Measurements from ENCODE around the gene CFAP299. TPM values are rescaled to one million over a fixed set of nuclear protein-coding genes. Genes with fewer than 3 reads are reported as not detected.

The CFAP299 gene
- total and polyA plus RNA-seq, 2 donors (not counting 3 experiments of a cell fraction or from before 2014, with no cell fraction given) = not detected

GRCh38 chr4:80417019-80417418 is 81.5 kb downstream of the CFAP299 start:
- BruUV-seq (replicated peaks) = no TSS peak
- DNase-seq (ENCODE audit: low read depth, low spot score) (no peak), FAIRE-seq (no peak)
- ChIA-PET CTCF (no interaction called here), POLR2A (no interaction called here)
- H3K36me3 ChIP-seq (ENCODE audit: control insufficient read depth in 2 of 2, extremely low read depth in 1 of 2, insufficient read depth in 2 of 2, low read length in 2 of 2) = no peaks in the 10 kb centered on the region
- H3K4me1 ChIP-seq (ENCODE audit: control insufficient read depth, extremely low read depth, insufficient read depth, low read length) = no peaks in the 10 kb centered on the region
- H3K9ac ChIP-seq (replicated peaks; ENCODE audit: extremely low read depth, insufficient read depth, low read length) = no peak overlapping the region
- H3K27ac ChIP-seq (ENCODE audit: insufficient read depth, low read depth, low read length) = no peak overlapping the region
- no peak overlapping the region for H3K4me2 ChIP-seq (ENCODE audit: insufficient read depth, low read length)
- no peaks in the 10 kb centered on the region for H4K20me1 ChIP-seq (replicated peaks; ENCODE audit: control insufficient read depth, extremely low read depth, insufficient read depth, low read length)
- no peak overlapping the region for H2AFZ ChIP-seq (ENCODE audit: low read depth, low read length)
- no peaks in the 10 kb centered on the region for H3K9me1 ChIP-seq (replicated peaks; ENCODE audit: control insufficient read depth, extremely low read depth, insufficient read depth, low read length)
- no peaks in the 10 kb centered on the region for H3K27me3 ChIP-seq (ENCODE audit: control insufficient read depth in 2 of 2, insufficient read depth in 2 of 2, low read length in 2 of 2)
- no peaks in the 10 kb centered on the region for H3K79me2 ChIP-seq (ENCODE audit: control insufficient read depth, insufficient read depth, low read length)
- no peaks in the 10 kb centered on the region for H3K9me3 ChIP-seq (replicated peaks; ENCODE audit: control insufficient read depth, insufficient read depth, low read length)
- H3K4me3 ChIP-seq (replicated peaks in 1 of 3; ENCODE audit: insufficient read depth in 1 of 3, low read depth in 1 of 3, low read length in 3 of 3) = no peak overlapping the region
- intact Hi-C loops (cut with micrococcal nuclease) = no loop called here
- no peak for TF ChIP-seq FOS (IDR thresholded peaks at IDR 0.05; ENCODE audit: borderline replicate concordance, insufficient read depth, low read length)
- TF ChIP-seq POLR2AphosphoS5 (IDR thresholded peaks at IDR 0.05; ENCODE audit: insufficient read depth, low read depth, low read length) = no peak
- no peak for TF ChIP-seq EZH2 (IDR thresholded peaks at IDR 0.05; ENCODE audit: borderline replicate concordance, low read depth, low read length, severe bottlenecking)
- TF ChIP-seq JUN (IDR thresholded peaks at IDR 0.05; ENCODE audit: borderline replicate concordance, insufficient read depth, insufficient read length, low read depth) = no peak
- TF ChIP-seq CTCF (IDR thresholded peaks at IDR 0.05; ENCODE audit: extremely low read depth in 1 of 2, insufficient read depth in 1 of 2, low read depth in 1 of 2, low read length in 2 of 2) = no peak
- no peak for TF ChIP-seq GATA2 (IDR thresholded peaks at IDR 0.05; ENCODE audit: insufficient read depth, insufficient read length, low read depth, low read length)
- no peak for TF ChIP-seq MAX (IDR thresholded peaks at IDR 0.05; ENCODE audit: insufficient read depth, insufficient read length)
- TF ChIP-seq POLR2A (IDR thresholded peaks at IDR 0.05; ENCODE audit: low read depth, low read length) = no peak
- no peak for TF ChIP-seq MYC (IDR thresholded peaks at IDR 0.05; ENCODE audit: low read depth, low read length)
- dilution Hi-C loops (cut with MboI; ENCODE audit: extremely low pct_ligation_motif_present, low sequenced_read_pairs) = no loop called here

Data from endothelial cell of umbilical vein (primary cell).